Measurements from ENCODE around the gene ATL1. TPM values are rescaled to one million over a fixed set of nuclear protein-coding genes. Genes with fewer than 3 reads are reported as not detected.

Gene ATL1
- total and polyA plus RNA-seq, 2 of the 13 experiments (the other 11 are each of a cell fraction or from before 2014, with no cell fraction given), result 0.60 to 0.65 TPM

GRCh38 chr14:50531595-50532501 is 28.1 kb upstream of the ATL1 start (continued):
- TF ChIP-seq ZGPAT (CRISPR knock-in tag; IDR thresholded peaks at IDR 0.05), result peak; percentile 44; the same call in 1 of the 2 replicates
- no peak for TF ChIP-seq ZNF768 (CRISPR knock-in tag; IDR thresholded peaks at IDR 0.05)
- TF ChIP-seq ZNF510 (CRISPR knock-in tag; IDR thresholded peaks at IDR 0.05; ENCODE audit: low read depth), result no peak
- TF ChIP-seq MIXL1 (CRISPR knock-in tag; IDR thresholded peaks at IDR 0.05), result no peak
- TF ChIP-seq ZNF431 (CRISPR knock-in tag; IDR thresholded peaks at IDR 0.05; ENCODE audit: borderline replicate concordance, low read depth), result 0 out of 2 replicates have a peak, but pooled peaks have one; percentile 24
- TF ChIP-seq ZBTB7B (CRISPR knock-in tag; IDR thresholded peaks at IDR 0.05), result peak; percentile 15; the same call in 1 of the 2 replicates
- TF ChIP-seq NFATC3 (CRISPR knock-in tag; IDR thresholded peaks at IDR 0.05), result 0 out of 2 replicates have a peak, but pooled peaks have one; percentile 12
- TF ChIP-seq HOXA7 (CRISPR knock-in tag; IDR thresholded peaks at IDR 0.05), result no peak
- TF ChIP-seq, protein P1, sequence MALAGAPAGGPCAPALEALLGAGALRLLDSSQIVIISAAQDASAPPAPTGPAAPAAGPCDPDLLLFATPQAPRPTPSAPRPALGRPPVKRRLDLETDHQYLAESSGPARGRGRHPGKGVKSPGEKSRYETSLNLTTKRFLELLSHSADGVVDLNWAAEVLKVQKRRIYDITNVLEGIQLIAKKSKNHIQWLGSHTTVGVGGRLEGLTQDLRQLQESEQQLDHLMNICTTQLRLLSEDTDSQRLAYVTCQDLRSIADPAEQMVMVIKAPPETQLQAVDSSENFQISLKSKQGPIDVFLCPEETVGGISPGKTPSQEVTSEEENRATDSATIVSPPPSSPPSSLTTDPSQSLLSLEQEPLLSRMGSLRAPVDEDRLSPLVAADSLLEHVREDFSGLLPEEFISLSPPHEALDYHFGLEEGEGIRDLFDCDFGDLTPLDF (CRISPR knock-in tag; IDR thresholded peaks at IDR 0.05), result peak; percentile 48; the same call in 1 of the 2 replicates
- no peak for TF ChIP-seq MAFF (IDR thresholded peaks at IDR 0.05; ENCODE audit: low read depth, low read length)
- TF ChIP-seq, protein P2, sequence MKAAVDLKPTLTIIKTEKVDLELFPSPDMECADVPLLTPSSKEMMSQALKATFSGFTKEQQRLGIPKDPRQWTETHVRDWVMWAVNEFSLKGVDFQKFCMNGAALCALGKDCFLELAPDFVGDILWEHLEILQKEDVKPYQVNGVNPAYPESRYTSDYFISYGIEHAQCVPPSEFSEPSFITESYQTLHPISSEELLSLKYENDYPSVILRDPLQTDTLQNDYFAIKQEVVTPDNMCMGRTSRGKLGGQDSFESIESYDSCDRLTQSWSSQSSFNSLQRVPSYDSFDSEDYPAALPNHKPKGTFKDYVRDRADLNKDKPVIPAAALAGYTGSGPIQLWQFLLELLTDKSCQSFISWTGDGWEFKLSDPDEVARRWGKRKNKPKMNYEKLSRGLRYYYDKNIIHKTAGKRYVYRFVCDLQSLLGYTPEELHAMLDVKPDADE (CRISPR knock-in tag; IDR thresholded peaks at IDR 0.05), result no peak
- TF ChIP-seq ZNF446 (CRISPR knock-in tag; IDR thresholded peaks at IDR 0.05), result peak; percentile 69; the same call in 1 of the 2 replicates
- no peak for TF ChIP-seq SMC3 (IDR thresholded peaks at IDR 0.05; ENCODE audit: low read length)
- no peak for TF ChIP-seq ZNF121 (CRISPR knock-in tag; IDR thresholded peaks at IDR 0.05)
- no peak; the same call in 1 of the 2 replicates for TF ChIP-seq ARHGAP35 (CRISPR knock-in tag; IDR thresholded peaks at IDR 0.05; ENCODE audit: borderline replicate concordance)
- TF ChIP-seq HMGA1 (CRISPR knock-in tag; conservative IDR thresholded peaks at IDR 0.05), result no peak
- peak; percentile 12; the same call in 1 of the 2 replicates for TF ChIP-seq SALL1 (CRISPR knock-in tag; IDR thresholded peaks at IDR 0.05)
- no peak for TF ChIP-seq CREB3 (CRISPR knock-in tag; IDR thresholded peaks at IDR 0.05)
- TF ChIP-seq SP4 (CRISPR knock-in tag; IDR thresholded peaks at IDR 0.05), result 0 out of 2 replicates have a peak, but pooled peaks have one; percentile 44
- TF ChIP-seq ARNTL (CRISPR knock-in tag; IDR thresholded peaks at IDR 0.05), result no peak
- TF ChIP-seq PHF8 (CRISPR knock-in tag; IDR thresholded peaks at IDR 0.05), result peak; percentile 78

Data from HepG2 (cell line).